ENCODE measurements around the gene TRIM41.
"Not testable (repeated sequence)": the region's sequence is repeated elsewhere in the genome, so short reads cannot be mapped to it uniquely, and the experiment has no call there.

Gene TRIM41

DNA sequence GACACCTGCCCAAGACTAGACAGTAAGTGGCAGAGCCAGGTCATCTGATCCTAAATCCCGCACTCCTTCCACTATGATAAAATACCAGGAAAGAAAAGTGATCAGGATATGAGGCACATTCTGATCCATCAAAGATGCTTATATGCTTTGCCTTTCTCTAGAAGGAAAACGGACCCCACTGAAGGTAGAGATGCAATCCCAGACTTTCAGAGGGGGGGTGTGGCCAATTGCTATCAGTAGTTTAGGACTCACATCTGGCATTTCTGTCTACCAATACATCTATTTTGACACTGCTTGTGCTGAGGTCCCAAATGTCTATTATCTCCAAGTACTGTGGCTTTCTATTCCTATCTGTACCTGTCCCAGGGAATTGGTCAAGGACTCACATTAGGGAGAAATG lies 36.2 kb downstream of the TRIM41 start:
- DNase-seq, result no peak

DNA sequence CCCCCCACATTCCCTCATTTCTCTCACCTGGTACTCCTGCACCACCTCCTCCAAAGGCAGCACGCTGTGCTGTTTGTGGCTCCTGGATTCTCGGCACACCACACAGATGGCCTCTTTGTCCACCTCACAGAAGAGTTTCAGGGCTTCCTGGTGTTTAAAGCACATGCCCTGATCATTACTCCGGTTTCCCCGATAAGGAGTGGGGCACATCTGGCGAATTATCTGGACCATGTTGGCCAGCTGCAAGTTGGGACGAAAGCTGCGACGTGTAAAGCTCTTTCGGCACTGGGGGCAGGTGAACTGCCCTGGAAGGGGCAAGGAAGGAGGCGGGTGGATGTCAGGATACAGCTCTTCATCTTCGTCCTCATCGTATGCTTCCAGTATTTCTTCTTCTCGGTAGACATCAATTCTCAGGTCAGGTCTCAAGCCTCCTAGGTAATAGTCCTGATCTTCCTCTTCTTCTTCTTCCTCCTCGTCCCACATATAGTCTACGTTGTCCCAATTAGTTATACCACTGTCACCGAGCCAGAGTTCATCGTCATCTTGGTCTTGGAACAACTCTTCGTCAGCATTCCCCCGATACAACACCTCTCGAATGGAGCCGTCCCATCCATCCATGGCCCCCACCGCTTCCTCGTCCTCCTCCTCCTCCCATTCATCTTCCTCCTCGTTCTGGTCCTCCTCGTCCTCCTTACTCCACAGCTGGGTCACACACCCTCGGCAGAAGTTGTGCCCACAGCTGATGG lies 37.1 kb downstream of the TRIM41 start:
- no peak for DNase-seq

DNA sequence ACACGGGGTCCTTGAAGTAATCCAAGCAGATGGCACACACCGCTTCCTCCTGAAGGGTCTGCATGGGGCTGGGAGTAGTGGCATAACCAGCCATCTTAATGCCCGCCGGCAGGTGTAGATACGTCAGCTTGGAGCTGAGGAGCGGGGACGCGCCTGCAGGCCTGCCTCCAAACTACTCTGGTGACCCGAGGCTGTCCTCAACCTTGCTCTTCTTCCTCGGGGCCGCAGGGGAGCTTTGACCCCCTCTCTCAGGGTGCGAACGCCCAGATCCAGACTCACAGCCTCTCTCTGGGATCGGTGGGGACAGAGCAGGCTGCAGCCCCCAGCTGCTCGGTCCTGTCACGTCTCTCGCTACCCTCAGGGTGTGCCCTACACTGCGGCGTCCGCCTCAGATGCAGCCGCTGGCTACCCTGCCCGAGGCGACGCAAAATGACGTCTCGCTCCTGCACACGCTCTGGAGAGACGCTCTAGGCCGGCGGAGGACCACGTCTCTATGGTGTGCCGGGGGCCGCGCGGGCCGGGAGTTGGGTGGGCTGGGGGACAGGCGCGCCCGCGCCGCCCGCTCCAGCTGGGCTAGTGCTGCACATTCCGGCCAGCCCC lies 37.7 kb downstream of the TRIM41 start, which contains the start of gene TRIM52:
Gene TRIM52 (minus strand): TSS at position 424 of the 600 bp plus-strand sequence. CDS start 330 bp downstream, at position 94.
- DNase-seq, result no peak

DNA sequence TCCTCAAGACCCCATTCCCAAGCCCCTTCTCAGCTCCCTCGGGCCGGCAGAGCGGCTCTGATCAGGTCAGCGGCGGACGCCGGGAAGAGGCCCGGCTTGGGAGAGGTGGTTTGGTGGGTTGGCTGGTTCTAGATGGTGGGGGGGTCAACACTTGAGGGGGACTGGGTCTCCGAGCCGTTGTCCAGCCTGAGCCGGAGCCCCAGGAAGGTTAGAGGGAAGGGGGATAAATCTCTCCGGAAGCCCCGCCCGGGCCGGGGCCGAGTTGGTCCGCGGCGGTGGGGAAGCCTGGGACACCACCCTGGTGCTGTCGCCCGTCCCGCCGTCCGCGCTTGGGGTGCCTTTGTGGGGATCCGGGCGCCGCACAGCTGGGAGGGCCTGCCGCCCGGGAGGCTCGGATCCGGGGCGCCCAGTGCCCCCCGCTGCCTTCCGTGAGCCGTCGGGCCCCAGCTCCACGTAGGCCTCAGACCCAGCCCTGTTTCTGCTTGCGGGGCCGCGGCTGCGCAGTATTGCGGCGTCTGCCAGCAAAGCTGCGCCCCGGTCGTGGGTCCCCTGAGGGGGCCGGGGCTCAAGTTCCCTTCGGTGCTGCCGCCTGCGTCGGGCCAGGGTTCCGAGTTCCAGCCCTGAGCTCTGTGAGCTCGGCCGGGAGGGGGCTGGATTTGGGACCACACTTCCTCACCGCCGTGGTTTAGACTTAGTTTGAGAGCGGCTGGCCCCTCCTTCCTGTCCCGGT lies 38.4 kb downstream of the TRIM41 start:
- no peak for DNase-seq

DNA sequence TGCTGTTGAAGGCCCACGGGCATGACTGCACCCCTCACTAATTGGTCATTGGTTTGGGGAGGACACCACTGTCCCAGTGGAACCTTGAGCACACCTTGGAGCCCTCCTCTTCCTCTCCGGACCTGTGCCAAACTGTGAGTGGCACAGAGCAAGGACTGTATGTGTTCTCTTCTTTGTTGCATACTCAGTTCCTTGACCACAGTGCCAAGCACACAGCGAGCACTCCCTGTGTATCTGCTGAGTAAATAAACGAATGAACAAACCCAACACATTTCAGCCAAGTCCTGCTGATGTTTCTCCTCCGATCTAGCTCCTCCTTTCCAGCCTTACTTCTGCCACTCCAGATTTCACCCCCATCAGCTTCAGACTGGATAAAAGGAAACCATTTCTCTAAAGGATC lies 40.6 kb downstream of the TRIM41 start:
- no peak for DNase-seq

DNA sequence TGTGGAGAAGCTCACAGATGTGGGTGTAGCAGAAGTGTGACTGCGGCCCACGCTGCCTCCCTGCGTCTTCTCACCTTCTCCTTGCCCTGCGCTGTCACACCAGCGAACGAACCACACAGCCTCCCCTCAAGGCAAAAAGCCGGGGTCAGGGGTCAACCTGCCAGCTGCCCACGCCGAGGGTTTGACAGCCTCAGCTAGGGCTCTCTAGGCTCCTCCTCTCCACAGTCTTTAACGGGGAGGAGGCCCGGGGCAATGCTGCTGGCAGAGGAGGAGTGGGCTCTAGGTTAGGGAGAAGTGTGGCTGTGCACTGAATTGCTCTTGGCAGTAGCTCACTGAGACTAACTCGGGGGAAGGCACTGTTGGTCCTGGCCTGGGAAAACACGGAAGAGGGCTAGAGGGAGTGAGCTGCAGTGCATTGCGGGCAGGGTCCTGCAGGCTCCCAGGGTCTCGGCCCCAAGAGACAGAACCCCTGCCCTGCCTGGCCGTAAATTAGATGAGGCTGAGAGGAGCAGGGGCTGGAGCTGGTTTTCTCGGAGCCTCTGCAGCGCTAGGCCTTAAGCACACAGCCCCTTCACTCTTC lies 42.1 kb downstream of the TRIM41 start:
- no peak for DNase-seq

DNA sequence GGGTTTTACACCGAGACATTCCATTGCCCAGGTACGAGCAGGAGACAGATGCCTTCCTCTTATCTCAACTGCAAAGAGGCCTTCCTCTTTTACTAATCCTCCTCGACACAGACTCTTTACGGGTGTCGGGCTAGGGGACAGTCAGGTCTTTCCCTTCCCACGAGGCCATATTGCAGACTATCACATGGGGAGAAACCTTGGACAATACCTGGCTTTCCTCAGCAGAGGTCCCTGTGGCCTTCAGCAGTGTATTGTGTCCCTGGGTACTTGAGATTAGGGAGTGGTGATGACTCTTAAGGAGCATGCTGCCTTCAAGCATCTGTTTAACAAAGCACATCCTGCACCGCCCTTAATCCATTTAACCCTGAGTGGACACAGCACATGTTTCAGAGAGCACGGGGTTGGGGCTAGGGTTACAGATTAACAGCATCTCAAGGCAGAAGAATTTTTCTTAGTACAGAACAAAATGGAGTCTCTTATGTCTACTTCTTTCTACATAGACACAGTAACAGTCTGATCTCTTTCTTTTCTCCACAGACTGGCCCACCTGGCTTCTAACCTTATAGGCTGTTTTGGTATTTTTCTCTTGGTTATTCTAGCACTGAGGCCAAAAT lies 44.3 kb downstream of the TRIM41 start:
- DNase-seq, result not testable (repeated sequence)

DNA sequence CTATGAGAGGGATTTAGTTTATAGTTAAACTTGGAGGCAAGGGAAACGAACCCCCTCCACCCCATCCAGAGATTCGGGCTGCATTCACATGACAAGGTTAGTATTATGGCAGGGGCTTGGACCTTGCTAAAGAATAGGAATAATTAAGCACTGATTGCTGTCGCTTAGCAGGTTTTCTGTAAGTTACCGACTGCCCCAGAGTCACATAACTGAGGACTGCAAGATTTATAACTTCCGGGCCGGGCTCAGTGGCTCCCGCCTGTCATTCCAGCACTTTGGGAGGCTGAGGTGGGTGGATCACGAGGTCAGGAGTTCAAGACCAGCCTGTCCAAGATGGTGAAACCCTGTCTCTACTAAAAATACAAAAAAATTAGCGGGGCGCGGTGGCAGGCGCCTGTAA lies 44.8 kb downstream of the TRIM41 start:
- not testable (repeated sequence) for DNase-seq

DNA sequence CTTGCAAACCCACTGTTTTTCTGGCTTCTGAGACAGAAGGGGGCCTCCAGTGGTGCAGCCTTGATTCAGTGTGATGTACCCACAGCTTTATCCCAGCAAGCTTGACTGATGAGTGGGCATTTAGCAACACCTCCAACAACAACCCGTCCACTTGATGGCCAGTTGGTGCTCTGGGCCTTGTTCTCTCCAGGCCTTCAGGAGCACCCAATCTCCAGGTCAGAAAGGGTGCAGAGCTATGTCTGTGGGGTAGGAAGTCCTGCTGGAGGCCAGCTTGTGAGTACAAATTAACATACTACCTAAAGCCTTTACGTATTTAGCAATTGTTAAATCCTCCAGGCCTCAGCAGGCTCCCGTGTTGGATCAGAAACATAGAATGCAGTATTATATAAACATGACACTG lies 48.0 kb downstream of the TRIM41 start:
- DNase-seq, result no peak

DNA sequence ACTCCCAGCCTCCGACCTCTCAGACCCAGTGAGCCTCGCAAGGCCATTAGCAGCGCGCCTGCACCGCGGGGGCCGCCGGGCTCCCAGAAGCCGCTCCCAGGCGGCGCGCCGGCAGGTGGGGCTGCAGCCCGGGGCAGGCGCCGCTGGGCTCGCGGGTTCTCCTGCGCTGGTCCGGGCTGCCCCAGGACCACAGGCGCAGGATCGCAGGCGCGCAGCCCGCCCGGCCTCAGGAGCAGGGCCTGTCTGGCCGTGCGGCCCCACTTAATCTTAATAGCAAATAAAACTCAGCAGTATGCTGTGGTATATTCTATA lies 50.3 kb downstream of the TRIM41 start:
- DNase-seq, result not testable (repeated sequence)

DNA sequence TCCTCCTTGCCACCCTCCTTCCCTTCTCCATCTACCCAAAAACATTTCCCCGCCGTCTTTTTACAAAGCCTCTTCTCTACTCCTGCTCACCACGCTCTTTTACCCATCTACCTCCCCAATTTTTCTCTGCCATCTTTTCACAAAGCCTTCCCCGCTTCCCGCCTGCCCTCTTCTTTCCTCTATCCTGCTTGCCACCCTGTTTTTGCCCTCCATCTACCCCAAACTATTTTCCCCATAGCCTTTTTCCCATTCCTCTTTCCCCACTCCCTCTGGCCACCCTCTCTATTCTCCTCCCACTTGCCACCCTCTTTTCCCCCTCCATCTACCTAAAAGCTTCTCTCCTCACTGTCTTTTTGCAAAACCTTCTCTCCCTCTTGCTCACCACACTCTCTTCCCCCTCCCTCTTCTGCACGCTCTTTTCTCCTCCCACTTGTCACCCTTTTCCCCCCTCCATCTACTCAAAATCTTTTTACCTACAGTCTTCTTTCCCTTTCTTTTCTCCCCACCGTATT lies 57.2 kb downstream of the TRIM41 start:
- DNase-seq, result no peak

DNA sequence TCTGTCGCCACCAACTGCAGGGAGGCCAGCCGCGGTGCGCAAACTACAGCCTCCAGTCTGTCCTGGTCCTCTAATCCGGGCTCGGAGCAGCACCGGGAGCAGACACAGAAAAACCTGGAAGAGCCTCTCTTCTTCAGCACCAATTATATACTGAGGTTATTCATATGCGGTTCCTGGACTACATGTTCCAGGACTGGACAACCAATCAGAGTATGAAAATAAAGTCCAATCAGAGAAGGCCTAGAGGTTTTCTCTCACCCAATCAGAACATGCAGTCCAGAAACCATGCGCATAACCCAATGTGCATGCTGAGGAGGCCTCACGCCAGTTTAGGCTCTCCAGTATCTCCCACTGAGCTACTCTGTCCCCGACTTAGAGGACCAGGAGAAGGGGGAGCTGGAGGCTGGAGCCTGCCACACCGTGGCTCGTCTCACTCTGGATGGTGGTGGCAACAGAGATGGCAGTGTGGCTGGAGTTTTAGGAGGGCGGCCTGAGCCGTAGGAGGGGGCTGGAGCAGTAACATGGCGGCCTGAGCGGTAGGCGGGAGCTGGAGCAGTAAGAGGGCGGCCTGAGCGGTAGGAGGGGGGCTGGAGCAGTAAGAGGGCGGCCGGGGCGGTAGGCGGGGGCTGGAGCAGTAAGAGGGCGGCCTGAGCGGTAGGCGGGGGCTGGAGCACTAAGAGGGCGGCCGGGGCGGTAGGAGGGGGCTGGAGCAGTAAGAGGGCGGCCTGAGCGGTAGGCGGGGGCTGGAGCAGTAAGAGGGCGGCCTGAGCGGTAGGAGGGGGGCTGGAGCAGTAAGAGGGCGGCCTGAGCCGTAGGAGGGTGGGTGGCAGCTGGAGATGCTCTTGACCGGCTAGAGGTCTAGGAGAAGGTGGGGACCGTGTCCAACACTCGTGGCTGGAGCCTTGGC lies 58.2 kb downstream of the TRIM41 start:
- DNase-seq, result no peak

DNA sequence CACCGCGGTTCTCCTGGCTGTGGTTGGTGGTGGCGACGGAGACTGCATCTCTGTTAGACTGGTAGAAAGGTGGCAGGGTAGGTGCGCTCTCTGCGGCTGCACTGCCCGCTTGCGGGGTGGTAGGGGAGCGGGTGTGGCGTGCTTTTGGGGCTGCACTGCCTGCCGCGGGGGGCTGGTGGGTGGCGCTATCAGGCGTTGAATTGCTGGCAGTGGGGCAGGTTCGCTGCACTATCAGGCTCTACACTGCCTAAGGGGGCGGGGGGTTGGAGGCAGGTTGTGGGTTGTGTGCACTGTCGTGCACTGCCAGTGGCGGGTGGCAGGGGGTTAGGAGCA lies 58.9 kb downstream of the TRIM41 start:
- DNase-seq, result no peak

DNA sequence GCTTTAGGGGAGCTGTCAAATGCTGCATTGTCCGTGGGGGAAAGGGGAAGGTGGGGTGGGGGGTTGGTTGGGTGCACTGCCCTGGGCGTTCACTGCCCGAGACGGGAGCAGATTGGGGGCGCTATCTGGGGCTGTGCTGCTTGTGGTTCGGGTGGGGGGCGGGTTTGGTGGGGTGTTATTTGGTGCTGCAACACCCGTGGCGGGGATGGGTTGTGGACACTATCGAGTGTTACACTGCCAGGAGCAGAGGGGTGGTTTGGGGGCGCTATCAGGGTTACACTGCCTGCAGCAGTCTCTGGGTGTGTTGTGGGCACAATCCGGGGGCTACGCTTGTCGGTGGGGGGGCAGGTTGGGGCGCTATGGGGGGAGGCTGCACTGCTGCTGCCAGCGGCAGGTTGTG lies 59.3 kb downstream of the TRIM41 start:
- DNase-seq, result not testable (repeated sequence)

DNA sequence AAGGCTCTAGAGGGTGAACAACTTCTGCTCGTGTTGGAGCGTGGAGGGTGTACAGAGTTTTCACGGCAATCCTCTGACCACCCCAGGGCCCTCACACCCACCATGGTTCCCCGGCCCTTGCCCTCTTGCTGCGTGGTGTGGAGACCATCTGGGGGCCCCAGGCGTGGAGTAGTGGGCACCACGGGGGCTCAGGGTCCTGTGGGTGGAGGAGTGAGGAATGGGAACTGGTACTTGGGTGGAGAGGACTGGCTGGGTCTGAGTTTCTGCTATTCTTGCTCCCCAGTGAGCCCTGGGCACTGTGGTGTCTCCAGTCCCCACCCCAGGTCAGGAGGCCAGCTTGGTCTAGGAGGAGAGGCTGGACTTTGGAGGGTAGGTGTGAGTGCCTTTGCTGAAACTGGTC lies 59.8 kb downstream of the TRIM41 start:
- DNase-seq, result no peak

DNA sequence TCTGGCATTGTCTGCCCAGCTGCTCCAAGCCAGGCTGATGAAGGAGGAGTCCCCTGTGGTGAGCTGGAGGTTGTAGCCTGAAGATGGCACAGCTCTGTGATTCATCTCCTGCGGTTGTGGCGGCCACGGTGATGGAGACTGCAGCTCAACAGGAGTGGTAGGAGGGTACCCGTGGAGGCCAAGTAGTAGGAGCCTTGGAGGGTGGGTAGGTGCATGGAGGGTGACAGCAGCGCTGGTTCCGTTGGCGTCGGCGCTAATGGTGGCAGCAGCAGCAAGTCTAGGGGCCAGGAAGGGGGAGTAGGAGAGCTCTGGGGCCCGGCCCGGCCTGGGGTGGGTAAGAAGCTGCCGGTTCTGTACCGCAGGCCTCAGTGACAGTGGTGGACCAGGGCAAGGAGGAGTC lies 60.3 kb downstream of the TRIM41 start:
- DNase-seq, result no peak

DNA sequence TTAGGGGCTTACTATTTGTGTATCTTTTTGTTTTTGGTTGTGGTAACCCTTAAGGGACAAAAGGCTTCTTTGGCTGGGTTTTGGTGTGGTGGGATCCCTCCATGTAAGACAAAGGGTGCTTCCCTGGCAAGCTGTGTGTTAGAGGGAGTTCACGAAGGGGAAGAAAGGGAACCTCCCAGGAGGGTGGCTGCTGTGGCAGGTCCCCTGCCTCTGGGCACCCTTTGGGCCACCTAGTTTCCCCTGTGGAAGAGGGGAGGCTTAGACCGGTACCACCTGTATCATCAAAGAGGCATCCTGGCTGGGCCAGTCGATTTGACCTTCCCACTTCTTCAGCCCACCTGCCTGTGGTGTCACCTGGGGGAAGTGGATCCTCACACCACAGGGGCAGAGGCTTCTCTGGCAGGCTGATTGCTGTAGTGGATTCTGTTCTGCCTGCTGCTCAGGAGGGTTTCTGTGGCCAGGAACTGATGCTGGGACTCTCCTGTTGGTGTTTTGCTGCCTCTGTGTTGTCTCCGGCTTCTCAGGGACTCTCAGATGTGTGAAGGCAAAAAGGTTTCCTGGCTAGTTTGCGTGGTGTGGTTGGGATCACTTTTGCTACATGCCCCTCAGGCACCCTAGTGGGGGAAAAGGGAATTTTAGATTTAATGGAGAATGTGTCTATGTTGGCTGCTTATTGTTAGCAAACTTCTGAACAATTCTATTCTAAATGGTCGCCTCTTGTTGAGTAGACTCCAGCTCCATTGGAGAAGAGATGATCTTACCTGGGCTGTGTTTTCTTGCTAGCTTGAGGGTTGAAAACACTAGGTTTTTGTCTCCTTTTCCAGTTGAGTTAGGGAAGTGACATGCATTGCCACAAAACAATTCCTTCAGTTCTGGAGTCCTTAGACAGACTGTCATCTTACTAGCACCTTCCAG lies 61.0 kb downstream of the TRIM41 start:
- DNase-seq, result not testable (repeated sequence)
